ENCODE data around the gene RNF114. TPM values are rescaled to one million over a fixed set of nuclear protein-coding genes. Genes with fewer than 3 reads are reported as not detected.

Gene RNF114
- polyA plus RNA-seq, 3 donors = 128 to 164 (median 146) TPM

DNA sequence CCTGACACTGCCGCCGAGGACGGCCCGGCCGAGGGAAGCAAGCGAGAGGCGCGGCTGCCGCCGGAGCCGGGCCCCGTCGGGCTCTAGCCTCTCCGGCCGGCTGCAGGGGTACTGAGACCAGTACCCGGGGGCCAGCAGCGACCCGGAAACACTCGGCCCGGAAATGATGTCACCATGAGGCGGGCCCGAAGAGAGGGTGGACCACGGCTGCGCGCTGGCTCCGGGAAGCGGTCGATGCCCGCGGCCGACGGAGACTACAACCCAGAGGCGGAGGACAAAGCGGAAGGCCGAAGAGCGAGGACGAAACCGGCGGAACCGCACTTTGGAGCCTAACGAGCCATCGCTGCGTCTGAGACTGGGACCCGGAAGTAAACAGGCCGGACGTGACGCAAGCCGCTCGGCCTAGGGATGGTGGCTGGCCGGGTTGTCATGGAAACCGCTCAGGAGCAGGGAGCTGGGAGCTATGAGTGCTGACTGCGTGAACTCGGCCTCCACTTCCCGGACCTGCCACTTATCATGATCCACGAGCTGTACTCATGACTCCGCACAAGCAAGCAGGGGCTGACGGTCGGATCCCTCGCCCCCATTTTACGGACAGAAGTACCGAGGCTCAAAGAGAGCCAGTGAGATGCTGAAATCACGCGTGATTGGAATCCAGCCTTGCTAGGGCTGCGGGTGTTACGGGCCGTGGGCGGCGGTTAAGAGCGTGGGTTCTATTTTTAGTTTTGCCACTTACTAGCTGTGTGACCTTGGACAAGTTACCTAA is 20.6 kb upstream of the RNF114 start, which contains the start of gene SPATA2:
SPATA2 (minus strand) TSS at position 150 of the 766 bp plus-strand sequence. CDS start 7,039 bp downstream, outside the sequence.
- intact Hi-C loops (cut with micrococcal nuclease) = loop anchor here in 1 of 2 donors (2.0 kb wide), 1 partner anchor 21 kb away; the partner anchor contains the start of gene RNF114
- H3K27me3 ChIP-seq (ENCODE audit: control insufficient read depth in 2 of 2, insufficient read depth in 2 of 2, low read length in 2 of 2) = no peaks in the 10 kb centered on the region
- peak within 1 kb of the TSS; percentile 92 for H3K9ac ChIP-seq (ENCODE audit: insufficient read depth, low read length, poor library complexity, severe bottlenecking)
- peak within 1 kb of the TSS; percentile 80 for H2AFZ ChIP-seq (ENCODE audit: insufficient read depth, low read depth, low read length, poor library complexity, severe bottlenecking)
- Mint-ChIP-seq H3K27ac (peak within 1 kb of the TSS; percentile 100), H3K9me3 (peaks cover 0 to 2% (median 0%) of the 10 kb centered on the region in 7 donors), H3K4me1 (peaks cover 36% of the 10 kb centered on the region), H3K4me3 (peak within 1 kb of the TSS; percentile 89 to 96), H3K36me3 (peaks cover 3 to 16% of the 10 kb centered on the region in 2 donors), H3K27me3 (ENCODE audit: low read depth in 3 of 3) (peaks cover 0 to 1% (median 0%) of the 10 kb centered on the region in 3 donors)
- peaks cover 48% of the 10 kb centered on the region for H3K79me2 ChIP-seq (ENCODE audit: insufficient read depth, low read length)
- peak within 1 kb of the TSS; percentile 90 for H3K4me2 ChIP-seq (replicated peaks; ENCODE audit: extremely low read depth, low read length, poor library complexity, severe bottlenecking)
- peaks cover 34% of the 10 kb centered on the region for H4K20me1 ChIP-seq (ENCODE audit: insufficient read depth, low read length)
- H3K9me3 ChIP-seq (replicated peaks in 1 of 2; ENCODE audit: control insufficient read depth in 1 of 2, insufficient read depth in 1 of 2, low read length in 2 of 2) = no peaks in the 10 kb centered on the region
- DNase-seq = peak; percentile 95 to 98 (median 96)
- TF ChIP-seq CTCF (IDR thresholded peaks at IDR 0.05) = no peak
- under 1% methylated on average over 68 of the region's 69 CpGs for WGBS (ENCODE audit: insufficient coverage)
- peaks cover 34 to 35% of the 10 kb centered on the region in 2 donors for H3K4me1 ChIP-seq (ENCODE audit: control insufficient read depth in 1 of 2, insufficient read depth in 2 of 2, low read length in 2 of 2)
- peak within 1 kb of the TSS; percentile 96 to 98 for H3K27ac ChIP-seq (ENCODE audit: low read depth in 1 of 2, low read length in 2 of 2)
- peak within 1 kb of the TSS; percentile 73 to 96 (median 85) for H3K4me3 ChIP-seq (replicated peaks in 1 of 3; ENCODE audit: low read depth in 2 of 3, low read length in 3 of 3)
- peaks cover 8 to 24% of the 10 kb centered on the region in 2 donors for H3K36me3 ChIP-seq (replicated peaks in 1 of 2; ENCODE audit: control insufficient read depth in 1 of 2, insufficient read depth in 2 of 2, low read length in 2 of 2)

DNA sequence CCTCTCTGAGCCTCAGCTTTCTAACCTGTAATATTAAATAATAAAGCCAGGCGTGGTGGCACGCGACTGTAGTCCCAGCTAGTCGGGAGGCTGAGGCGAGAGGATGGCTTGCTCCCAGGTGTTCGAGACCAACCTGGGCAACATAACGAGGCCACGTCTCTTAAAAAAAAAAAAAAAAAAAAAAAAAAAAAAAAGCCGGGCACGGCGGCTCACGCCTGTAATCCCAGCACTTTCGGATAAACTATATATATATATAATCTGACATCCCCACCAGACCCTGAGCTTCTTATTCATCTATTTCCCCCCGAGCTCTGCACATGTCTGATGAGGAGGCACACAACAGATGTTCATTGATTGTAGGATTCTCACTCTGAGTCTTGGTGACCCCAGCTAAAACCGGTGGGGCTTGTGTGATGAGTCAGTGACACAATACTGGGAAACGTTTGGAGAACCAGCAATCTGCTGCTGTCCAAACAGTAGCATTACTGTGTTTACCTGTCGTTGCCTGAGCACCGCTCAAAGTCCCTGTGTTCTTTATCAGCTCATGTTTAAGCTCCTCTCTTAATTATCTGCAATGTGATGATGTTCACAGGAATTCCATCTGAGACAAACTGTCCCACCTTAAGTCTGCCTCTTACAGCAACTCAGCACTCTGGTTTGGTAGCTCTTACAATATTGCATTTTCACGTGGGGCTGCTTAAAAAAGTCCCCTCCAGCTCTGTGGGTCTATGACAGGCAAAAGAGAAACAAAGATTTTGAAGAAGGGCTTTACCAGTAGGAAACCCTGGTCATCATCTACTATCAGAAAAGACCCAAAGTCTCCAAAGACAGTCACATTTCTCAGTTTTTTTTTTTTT is 19.8 kb upstream of the RNF114 start:
- Histone ChIP-seq H4K20me1 (ENCODE audit: insufficient read depth, low read length) (peaks cover 26% of the 10 kb centered on the region), H3K9me3 (replicated peaks in 1 of 2; ENCODE audit: control insufficient read depth in 1 of 2, insufficient read depth in 1 of 2, low read length in 2 of 2) (no peaks in the 10 kb centered on the region), H3K4me3 (replicated peaks in 1 of 3; ENCODE audit: low read depth in 2 of 3, low read length in 3 of 3) (peak overlapping the region; percentile 73 to 96 (median 85)), H3K79me2 (ENCODE audit: insufficient read depth, low read length) (peaks cover 40% of the 10 kb centered on the region), H2AFZ (ENCODE audit: insufficient read depth, low read depth, low read length, poor library complexity, severe bottlenecking) (peak overlapping the region; percentile 80), H3K27ac (ENCODE audit: low read depth in 1 of 2, low read length in 2 of 2) (peak overlapping the region; percentile 96 to 98), H3K9ac (ENCODE audit: insufficient read depth, low read length, poor library complexity, severe bottlenecking) (peak overlapping the region; percentile 92), H3K27me3 (ENCODE audit: control insufficient read depth in 2 of 2, insufficient read depth in 2 of 2, low read length in 2 of 2) (no peaks in the 10 kb centered on the region), H3K36me3 (replicated peaks in 1 of 2; ENCODE audit: control insufficient read depth in 1 of 2, insufficient read depth in 2 of 2, low read length in 2 of 2) (peaks cover 4 to 18% of the 10 kb centered on the region in 2 donors), H3K4me1 (ENCODE audit: control insufficient read depth in 1 of 2, insufficient read depth in 2 of 2, low read length in 2 of 2) (peaks cover 34 to 35% of the 10 kb centered on the region in 2 donors), H3K4me2 (replicated peaks; ENCODE audit: extremely low read depth, low read length, poor library complexity, severe bottlenecking) (peak overlapping the region; percentile 90)
- peaks cover 0 to 2% (median 0%) of the 10 kb centered on the region in 7 donors for H3K9me3 Mint-ChIP-seq
- H3K36me3 Mint-ChIP-seq = peaks cover 0 to 11% of the 10 kb centered on the region in 2 donors
- H3K4me1 Mint-ChIP-seq = peaks cover 36% of the 10 kb centered on the region
- peaks cover 0 to 1% (median 0%) of the 10 kb centered on the region in 3 donors for H3K27me3 Mint-ChIP-seq (ENCODE audit: low read depth in 3 of 3)
- H3K4me3 Mint-ChIP-seq = peak overlapping the region; percentile 89 to 96
- peak overlapping the region; percentile 100 for H3K27ac Mint-ChIP-seq
- TF ChIP-seq CTCF (IDR thresholded peaks at IDR 0.05) = no peak
- 57% methylated on average over 4 of the region's 19 CpGs for WGBS (ENCODE audit: insufficient coverage)
- intact Hi-C loops (cut with micrococcal nuclease) = no loop called here
- peak in 1 of 3 donors; percentile 25 for DNase-seq

Data from CD14-positive monocyte (primary cell).